ENCODE measurements around the gene CNBP. TPM values are rescaled to one million over a fixed set of nuclear protein-coding genes. Genes with fewer than 3 reads are reported as not detected.
A peak's percentile ranks its signal among the peaks of the same experiment; 100 is the strongest.

CNBP gene
- total and polyA plus RNA-seq, 7 donors = 423 to 850 (median 754) TPM

GRCh38 chr3:129123314-129124060 lies 60.2 kb downstream of the CNBP start:
- Histone ChIP-seq H3K27me3 (ENCODE audit: insufficient read depth in 3 of 3, low read length in 2 of 3) (no peaks in the 10 kb centered on the region), H3K9me3 (no peaks in the 10 kb centered on the region), H3K27ac (peak overlapping the region; percentile 2), H3K4me1 (peaks cover 10% of the 10 kb centered on the region), H3K36me3 (ENCODE audit: insufficient read depth in 1 of 2, low read depth in 1 of 2) (peaks cover 0 to 27% of the 10 kb centered on the region in 2 donors), H3K4me3 (no peak overlapping the region)
- DNase-seq = no peak
- WGBS, 3 donors = 55 to 67% (median 62%) methylated on average over 5 of the region's 5 CpGs
- no peak for TF ChIP-seq CTCF (IDR thresholded peaks at IDR 0.05)
- intact Hi-C loops (cut with DNase I) = loop anchor here in 1 of 2 donors (10.0 kb wide), 1 partner anchor 149 kb away; no protein-coding TSS in a partner anchor
- ATAC-seq = no peak

- ATAC-seq (peak; percentile 8 to 12 (median 10)), DNase-seq (no peak)
- intact Hi-C loops (cut with DNase I) = loop anchor here in 1 of 2 donors (10.0 kb wide), 1 partner anchor 148 kb away; no protein-coding TSS in a partner anchor
- Histone ChIP-seq H3K9me3 (no peaks in the 10 kb centered on the region), H3K27ac (peak overlapping the region; percentile 13), H3K36me3 (ENCODE audit: insufficient read depth in 1 of 2, low read depth in 1 of 2) (peaks cover 0 to 19% of the 10 kb centered on the region in 2 donors), H3K4me3 (peak overlapping the region; percentile 90), H3K27me3 (ENCODE audit: insufficient read depth in 3 of 3, low read length in 2 of 3) (no peaks in the 10 kb centered on the region), H3K4me1 (peaks cover 10% of the 10 kb centered on the region)
- 31 to 42% (median 36%) methylated on average over 17 to 18 of the region's 18 CpGs for WGBS, 3 donors
- no peak for TF ChIP-seq CTCF (IDR thresholded peaks at IDR 0.05)
Measured at GRCh38 chr3:129122412-129123011, 61.2 kb downstream of the CNBP start.

- 2 to 9% (median 5%) methylated on average over 30 to 53 of the region's 60 CpGs for WGBS, 3 donors
- no peak for TF ChIP-seq CTCF (IDR thresholded peaks at IDR 0.05)
- peak; percentile 84 to 88 (median 86) for ATAC-seq
- Histone ChIP-seq H3K27me3 (ENCODE audit: insufficient read depth in 3 of 3, low read length in 2 of 3) (no peaks in the 10 kb centered on the region), H3K9me3 (no peaks in the 10 kb centered on the region), H3K27ac (peak within 1 kb of the TSS; percentile 84), H3K4me3 (peak within 1 kb of the TSS; percentile 90), H3K4me1 (peaks cover 10% of the 10 kb centered on the region), H3K36me3 (ENCODE audit: insufficient read depth in 1 of 2, low read depth in 1 of 2) (peaks cover 0 to 13% of the 10 kb centered on the region in 2 donors)
- peak; percentile 87 to 92 for DNase-seq
- intact Hi-C loops (cut with DNase I) = loop anchor here in 1 of 2 donors (10.0 kb wide), 1 partner anchor 147 kb away; no protein-coding TSS in a partner anchor
Measured at GRCh38 chr3:129121792-129122411, 61.8 kb downstream of the CNBP start, which contains the start of gene RAB43. Gene RAB43 (minus strand): TSS chr3:129121804. CDS start chr3:129121489, 315 bp downstream.

- WGBS, 3 donors = 0 to 1% (median 0%) methylated on average over 42 to 80 of the region's 80 CpGs
Measured at GRCh38 chr3:129121016-129121791, 62.5 kb downstream of the CNBP start.

More at GRCh38 chr3:129121016-129121791, 62.5 kb downstream of the CNBP start:
- peak in 1 of 2 donors; percentile 28 for DNase-seq
- Histone ChIP-seq H3K4me1 (peaks cover 10% of the 10 kb centered on the region), H3K9me3 (no peaks in the 10 kb centered on the region), H3K36me3 (ENCODE audit: insufficient read depth in 1 of 2, low read depth in 1 of 2) (peaks cover 0 to 10% of the 10 kb centered on the region in 2 donors), H3K27ac (peak overlapping the region; percentile 84), H3K4me3 (peak overlapping the region; percentile 90), H3K27me3 (ENCODE audit: insufficient read depth in 3 of 3, low read length in 2 of 3) (no peaks in the 10 kb centered on the region)
- peak; percentile 1 to 75 (median 32) for ATAC-seq
- intact Hi-C loops (cut with DNase I) = loop anchor here in 1 of 2 donors (10.0 kb wide), 1 partner anchor 146 kb away; no protein-coding TSS in a partner anchor
- no peak for TF ChIP-seq CTCF (IDR thresholded peaks at IDR 0.05)

Measured in psoas muscle (tissue), 8 donors.